Fibroblast of skin of left biceps (primary cell): ENCODE results near the gene UVRAG.

ENCODE experiments used
- DNase-seq, 2 experiments: peaks; one replicate each; pipeline ENCODE4 v3.0.0-alpha.2; 2013; ENCODE audit warnings: low read depth in 2 of 2

UVRAG gene

DNA sequence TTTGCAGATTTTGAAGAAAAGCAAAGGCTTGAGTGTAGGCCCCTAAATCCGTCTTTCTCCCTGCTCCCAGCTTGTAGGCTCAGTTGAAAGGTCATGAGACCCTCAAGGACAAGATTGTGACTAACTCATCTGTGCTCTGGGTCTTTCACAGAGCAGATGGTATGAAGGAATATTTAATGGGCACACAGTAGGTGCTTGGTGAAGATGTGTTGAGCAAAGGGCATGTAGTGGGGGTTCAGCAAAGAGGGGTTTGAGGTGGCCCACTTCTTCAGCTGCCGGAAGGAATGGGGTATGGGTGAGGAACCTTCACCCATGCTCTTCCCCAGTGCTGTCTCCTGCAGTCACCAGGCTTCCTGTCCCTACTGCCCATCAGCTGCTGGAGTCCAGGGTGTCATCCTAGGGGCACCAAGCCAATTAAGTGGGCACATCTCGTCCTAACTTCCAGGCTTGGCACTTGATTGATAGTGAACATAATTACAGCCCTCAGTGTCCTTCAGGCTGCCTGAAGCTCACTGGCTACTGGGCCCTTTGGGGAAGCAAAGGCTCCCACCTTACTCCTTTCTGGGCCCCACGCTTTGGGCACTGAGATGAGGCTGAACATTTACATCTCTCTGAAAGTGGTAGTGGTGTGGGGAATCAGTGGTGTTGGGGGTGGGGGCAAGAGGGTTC is 31.5 kb upstream of the UVRAG start:
- no peak for DNase-seq

DNA sequence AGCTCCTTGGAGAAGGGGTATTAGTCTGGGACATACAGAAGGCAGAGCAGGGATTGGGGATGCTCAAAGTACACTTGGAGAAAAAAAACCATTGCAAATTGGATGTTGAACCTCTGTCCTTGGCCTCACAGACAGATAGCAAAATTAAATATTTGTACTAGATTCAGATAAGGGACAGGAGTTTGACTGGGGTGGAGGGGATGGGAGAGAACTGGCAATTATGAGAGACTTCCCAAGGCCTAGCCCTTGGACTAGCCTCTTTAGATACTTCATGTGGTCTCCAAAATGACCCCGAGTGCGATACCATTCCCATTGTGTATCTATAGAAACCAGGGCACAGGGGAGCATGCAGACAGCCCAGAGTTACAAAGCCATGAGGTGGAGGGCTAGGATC is 30.9 kb upstream of the UVRAG start:
- no peak for DNase-seq

DNA sequence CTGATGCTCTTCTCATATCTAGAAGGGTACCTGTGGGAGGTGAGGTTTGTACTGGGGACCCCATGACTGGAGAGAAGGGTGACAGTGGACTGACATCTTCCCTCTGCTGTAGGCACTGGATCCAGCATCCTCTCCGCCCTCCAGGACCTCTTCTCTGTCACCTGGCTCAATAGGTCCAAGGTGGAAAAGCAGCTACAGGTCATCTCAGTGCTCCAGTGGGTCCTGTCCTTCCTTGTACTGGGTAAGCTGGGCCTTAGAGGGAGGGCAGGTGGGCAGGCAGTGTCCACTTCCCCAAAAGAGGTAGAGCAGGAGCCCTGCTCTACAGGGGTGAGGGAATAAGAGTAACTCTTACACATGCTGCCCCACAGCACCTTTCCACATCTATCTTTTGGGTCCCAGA is 30.5 kb upstream of the UVRAG start:
- no peak for DNase-seq

DNA sequence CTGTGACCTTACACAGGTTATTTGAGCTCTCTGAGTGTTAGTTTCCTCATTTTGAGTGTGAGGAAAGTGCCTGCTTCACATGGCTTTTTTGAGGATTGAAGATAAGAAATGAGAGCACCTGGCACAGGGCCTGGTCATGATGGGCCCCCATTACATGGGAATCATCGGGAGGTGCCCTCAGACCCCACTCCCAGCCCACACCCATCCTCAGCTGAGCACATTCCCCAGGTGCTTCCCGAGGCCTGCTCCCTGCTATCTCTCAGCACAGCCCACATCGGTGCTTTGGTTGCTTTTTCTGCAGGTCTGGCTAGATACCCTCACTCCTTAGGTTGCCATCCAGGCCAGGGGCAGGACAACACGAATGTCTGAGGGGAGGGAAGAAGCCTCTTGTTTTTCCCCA is 29.8 kb upstream of the UVRAG start:
- DNase-seq, result no peak

DNA sequence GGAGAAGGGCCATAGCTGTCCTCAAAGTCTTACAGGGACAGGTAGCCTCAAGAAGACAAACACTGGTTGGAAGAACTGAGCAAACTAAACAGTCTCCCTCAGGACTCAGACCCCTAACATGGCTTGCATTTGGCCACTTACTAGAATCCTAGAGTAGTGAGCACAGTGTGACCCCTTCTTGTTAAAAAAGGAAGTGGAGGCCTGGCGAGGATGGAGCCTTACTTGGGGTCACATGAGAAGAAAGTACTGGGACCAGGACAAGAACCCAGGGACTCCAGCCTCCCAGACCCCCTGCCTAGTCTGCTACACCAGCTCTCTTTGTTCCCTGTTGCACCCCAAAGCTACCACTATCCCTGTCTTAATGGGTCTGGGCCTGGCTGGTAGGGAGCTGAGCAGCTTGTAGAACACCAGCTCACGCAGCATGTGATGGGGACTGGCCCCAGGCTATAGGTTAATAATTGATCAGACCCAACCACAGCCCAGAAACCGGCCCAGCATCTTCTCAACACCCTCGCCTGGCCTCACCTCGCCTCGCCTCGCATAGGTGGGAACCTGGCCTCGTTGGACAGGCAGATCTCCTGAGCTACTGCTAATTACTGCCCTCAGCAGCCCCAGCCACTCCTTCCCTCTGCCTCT is 28.8 kb upstream of the UVRAG start:
- DNase-seq, result no peak

DNA sequence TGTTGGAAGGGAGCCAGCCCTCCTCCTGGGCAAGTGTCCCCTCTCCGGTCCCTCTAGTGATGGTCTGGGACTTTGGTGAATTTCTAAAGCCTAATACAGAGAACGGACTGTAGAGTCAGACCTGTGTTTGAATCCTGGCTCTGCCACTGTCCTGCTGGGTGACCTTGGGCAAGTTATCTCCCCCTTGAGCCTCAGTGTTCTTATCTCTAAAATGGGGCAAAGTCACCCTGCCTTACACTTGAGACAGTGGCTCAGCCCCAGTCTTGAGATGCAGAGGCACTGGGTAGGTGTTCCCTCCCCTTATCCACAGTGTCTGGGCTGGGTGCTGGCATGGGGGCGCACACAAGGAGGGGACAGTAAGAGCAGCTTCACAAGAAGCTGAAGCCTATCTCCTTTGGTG is 25.5 kb upstream of the UVRAG start:
- DNase-seq, result no peak

DNA sequence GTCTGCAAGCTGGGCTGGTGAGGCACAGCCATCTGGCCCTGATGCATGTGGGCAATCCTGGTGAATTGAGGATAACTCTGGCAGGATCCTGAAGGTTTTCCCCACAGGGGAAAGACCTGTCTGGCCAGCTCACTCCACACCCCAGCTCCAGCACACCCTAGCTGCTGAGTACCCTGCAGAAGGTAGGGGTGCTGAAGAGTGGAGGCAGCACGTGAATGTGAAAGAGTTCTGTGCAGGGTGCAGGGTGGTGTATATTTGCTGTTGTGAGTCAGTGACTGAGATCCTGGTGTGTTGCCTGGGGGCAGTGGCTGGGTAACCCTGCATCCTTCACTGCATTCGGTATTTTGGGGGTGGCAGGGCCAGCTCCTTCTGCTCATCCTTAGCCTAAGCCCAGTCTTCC is 24.0 kb upstream of the UVRAG start:
- no peak for DNase-seq

DNA sequence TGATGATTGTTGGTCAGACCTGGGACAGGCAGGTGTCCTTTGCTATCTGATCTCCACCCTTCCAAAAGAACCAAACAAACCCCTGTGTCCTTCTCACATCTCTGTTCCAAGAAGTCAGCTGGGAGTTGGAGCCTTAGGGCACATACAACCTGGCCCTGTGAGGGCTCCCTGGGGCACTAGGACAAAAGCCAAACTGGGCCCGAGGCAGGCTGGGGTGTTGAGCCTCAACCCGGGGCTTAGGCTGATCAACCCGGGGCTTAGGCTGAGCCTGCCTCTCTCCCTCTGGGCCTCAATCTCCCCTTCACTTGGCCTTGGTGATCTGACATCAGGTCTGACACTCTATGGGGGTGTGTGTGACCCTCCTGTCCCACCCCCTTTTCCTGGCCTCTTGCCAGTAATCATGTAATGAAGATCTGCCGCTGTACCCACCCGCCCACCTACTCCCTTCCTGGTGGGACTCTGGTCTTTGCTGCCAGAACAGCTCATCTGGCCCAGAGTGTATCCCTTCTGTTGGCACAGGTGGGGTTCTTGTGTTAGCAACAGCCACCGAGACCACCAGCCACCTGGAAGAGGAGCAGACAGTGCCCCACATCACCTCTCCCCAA is 22.8 kb upstream of the UVRAG start:
- no peak for DNase-seq

DNA sequence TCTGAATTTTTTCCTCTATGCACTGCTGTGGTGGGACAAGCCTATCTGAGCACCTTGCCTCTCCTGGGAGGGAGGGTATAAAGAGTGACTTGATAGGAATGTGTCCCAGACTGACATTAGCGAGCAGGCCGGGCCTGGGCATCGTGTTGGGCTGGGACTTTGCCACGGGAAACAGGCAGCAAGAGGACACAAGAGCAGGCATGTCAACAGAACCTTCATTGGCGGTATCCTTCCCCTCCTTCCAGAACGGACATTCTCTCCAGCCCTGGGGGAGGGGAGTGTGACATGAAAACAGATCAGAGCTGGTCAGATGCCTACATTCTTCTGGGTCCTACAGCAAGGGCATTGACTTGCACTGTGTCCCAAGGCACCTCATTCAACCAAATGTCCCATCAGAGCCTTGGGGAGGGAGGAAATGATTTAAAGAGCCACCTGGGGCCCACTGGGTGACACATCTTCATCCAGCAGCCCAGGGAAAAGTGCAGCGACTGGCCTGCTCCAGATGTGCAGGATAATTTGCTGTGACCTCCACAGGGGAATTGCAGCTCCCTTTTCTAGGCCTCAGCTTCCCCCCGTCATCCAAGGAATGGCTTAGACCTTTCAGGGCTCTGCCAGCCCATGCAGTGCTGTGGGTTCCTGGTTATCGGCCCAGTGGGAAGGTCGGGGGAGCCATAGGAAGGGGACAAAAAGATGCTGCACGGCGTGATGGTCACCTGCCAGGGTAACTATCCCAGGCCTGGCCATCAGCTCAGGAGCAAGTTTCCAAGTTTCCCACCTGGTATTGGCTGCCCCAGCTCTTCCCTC is 21.8 kb upstream of the UVRAG start:
- DNase-seq, result no peak

DNA sequence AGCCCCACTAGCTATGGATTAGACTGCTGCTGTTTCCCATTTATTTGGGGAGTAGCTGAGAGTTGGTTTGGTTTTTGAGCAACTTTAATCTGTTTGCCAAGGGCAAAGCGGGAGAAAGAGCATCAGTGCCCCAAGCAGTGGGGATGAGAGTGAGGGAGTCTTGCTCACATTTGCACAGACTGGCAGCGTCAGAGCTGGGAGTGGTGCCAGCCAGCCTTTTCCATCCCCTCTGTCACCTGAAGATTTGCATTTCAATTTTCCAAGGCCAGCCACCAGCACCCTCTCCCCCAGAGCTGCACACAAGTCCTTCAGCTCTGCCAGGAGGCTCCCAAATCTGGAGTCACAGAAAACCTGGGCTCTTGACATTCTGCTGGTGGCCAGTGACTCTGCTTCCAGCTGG is 21.0 kb upstream of the UVRAG start:
- DNase-seq, result no peak

DNA sequence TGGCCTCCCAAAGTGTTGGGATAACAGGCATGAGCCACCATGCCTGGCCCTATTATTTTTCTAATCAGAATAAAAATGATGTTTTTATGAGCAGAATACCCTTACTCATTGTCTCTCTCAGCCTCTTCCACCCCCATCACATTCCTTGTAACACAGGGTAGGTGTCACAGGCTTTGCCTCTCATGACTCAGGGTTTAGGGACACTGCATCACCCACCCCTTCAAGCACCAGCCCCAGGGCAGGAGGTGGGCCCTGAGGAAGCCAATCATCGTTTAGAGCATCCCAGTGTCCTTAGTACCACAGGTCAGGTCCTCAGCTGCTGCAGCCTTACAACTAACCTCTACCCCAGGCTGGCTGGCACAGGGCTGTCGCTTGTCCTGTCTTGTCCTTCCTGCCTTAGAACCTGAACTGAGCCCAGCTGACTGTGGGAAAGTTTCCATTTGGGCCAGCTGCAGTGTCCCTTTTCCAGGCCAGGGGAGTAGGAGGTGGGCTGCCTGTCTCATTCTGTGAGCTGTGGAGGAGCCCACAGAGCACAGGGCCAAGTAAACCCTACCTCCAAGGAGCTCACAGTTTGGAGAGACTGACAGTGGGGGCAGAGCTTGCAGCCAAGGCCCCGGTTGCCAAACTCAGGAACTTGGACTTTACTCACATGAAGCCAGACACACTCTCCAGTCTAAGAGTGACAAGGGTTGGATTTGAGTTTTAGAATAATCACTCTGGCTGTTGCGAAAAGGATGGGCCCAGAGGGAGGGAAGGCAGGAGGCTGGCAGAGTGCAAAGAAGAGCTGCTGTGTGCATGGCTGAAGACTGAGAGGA is 19.5 kb upstream of the UVRAG start:
- DNase-seq, result no peak

DNA sequence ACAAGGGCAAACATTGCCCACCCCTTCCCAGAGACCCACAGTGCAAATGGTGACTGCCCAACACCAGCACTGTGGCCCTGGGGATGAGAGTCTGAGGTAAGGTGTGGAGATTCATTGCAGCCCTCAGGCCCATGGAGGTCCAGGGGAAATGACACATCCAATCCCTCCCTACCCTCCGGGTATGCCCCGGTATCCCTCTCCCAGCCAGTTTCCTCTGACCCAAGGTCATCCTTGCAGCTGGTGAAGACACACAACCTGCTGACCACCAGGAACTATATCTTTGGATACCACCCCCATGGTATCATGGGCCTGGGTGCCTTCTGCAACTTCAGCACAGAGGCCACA is 18.9 kb upstream of the UVRAG start:
- no peak for DNase-seq

DNA sequence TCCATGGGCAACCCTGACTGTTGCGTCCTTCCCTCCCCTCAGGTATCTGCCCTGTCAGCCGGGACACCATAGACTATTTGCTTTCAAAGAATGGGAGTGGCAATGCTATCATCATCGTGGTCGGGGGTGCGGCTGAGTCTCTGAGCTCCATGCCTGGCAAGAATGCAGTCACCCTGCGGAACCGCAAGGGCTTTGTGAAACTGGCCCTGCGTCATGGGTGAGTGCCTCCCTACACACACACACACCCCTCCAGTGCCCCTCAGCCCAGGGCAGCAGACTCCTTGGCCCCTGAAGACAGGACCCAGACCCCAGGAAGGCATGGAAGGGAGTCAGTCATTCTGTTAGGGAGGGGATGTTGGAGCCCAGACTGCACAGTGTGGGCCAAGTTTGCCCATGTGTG is 17.9 kb upstream of the UVRAG start:
- DNase-seq, result no peak

DNA sequence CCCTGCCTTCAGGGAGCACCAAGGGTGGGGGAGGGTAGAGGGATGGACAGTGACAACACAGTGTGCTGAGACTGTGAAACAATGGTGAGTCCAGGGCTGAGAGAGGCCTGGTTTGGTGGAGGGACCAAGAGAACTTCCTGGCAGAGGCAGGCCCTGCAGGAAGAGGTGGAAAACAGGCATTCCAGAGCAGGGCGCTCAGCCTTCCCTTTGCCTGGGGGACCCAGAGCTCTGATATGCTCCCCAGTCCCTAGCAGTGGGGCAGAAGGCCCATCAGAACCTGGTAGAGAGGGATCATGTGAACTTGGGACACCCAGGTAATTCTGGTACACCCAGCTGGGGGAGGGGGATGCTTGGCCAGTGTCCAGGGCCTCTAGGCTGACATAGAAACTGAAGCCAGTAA is 17.2 kb upstream of the UVRAG start:
- no peak for DNase-seq

DNA sequence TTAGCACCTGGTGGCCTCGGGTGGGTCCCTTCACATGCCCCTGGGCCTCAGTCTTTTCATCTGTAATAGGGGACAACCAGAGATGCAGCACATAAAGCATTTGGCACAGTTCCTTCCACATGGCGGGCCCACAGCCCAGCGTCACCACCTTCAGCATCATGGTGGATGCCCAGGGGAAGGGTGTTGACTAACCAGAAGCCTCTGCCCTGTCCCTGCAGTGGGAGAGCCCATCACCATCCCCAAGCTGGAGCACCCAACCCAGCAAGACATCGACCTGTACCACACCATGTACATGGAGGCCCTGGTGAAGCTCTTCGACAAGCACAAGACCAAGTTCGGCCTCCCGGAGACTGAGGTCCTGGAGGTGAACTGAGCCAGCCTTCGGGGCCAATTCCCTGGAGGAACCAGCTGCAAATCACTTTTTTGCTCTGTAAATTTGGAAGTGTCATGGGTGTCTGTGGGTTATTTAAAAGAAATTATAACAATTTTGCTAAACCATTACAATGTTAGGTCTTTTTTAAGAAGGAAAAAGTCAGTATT is 14.8 kb upstream of the UVRAG start:
- DNase-seq, result no peak

DNA sequence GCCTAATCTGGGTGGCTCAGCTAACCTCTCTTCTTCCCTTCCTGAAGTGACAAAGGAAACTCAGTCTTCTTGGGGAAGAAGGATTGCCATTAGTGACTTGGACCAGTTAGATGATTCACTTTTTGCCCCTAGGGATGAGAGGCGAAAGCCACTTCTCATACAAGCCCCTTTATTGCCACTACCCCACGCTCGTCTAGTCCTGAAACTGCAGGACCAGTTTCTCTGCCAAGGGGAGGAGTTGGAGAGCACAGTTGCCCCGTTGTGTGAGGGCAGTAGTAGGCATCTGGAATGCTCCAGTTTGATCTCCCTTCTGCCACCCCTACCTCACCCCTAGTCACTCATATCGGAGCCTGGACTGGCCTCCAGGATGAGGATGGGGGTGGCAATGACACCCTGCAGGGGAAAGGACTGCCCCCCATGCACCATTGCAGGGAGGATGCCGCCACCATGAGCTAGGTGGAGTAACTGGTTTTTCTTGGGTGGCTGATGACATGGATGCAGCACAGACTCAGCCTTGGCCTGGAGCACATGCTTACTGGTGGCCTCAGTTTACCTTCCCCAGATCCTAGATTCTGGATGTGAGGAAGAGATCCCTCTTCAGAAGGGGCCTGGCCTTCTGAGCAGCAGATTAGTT is 14.2 kb upstream of the UVRAG start:
- no peak for DNase-seq

DNA sequence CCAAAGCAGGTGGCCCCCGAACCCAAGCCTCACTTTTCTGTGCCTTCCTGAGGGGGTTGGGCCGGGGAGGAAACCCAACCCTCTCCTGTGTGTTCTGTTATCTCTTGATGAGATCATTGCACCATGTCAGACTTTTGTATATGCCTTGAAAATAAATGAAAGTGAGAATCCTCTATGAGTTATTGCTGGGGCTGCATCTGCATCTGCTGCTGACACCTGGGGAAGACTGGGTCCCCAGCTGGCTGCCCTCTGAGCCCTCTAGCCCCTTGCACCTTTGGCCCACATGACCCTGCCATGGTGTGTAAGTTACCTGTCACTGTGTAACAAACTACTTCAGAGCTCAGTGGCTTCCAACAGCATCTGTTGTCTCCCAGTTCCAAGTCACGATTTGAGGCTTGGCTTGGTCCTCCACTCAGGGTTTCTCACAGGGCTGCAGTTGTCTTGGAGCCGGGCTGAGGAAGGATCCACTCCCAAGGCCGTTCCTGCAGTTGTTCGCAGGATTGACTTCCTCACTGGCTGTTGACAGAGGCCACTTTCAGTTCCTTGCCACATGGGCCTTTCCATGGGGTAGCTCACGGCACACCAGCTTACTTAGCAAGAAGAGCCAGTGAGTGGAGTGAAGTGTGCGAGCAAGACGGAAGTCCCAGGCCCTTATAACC is 13.5 kb upstream of the UVRAG start:
- DNase-seq, result no peak

DNA sequence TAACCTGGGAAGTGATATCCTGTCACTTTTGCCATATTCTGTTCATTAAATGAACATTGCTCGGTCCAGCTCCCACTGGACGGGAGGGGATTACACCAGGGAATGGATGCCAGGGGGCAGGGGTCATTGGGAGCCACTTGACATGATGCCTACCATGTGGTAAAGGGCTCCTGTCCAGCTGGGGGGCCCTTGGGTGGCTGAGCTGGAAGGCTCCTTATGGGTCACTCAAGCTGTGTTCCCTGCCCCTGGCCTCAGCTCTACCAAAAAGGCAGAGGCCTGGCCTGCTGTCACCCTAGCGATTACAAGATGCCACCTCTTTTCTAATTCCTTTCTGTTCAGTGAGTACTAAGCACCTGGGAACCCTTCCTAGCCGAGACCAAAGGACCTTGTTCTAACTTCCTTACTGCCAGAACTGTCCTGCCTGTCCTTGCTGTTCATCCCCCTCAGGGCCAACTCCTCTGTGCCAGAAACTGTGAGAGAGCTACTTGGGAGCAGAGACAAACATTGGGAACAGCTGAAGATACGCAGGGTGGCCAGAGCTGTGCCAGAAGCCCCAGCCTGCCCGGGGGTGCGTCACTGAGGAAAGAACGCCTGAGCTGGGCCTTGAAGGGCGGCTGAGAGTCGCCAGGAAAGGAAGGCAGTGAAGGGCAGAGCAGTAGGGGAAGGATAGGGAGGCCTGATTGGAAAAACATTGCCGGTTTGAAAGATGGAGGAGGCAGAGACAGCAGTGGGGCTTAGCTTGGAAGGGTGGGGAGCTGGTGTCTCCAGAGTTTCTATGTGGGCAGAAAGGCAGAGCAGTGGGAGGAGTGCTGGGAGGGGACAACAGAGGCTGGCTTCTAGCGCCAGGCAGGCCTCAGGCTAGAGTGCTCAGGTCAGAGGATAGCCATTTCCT is 12.7 kb upstream of the UVRAG start:
- no peak for DNase-seq

DNA sequence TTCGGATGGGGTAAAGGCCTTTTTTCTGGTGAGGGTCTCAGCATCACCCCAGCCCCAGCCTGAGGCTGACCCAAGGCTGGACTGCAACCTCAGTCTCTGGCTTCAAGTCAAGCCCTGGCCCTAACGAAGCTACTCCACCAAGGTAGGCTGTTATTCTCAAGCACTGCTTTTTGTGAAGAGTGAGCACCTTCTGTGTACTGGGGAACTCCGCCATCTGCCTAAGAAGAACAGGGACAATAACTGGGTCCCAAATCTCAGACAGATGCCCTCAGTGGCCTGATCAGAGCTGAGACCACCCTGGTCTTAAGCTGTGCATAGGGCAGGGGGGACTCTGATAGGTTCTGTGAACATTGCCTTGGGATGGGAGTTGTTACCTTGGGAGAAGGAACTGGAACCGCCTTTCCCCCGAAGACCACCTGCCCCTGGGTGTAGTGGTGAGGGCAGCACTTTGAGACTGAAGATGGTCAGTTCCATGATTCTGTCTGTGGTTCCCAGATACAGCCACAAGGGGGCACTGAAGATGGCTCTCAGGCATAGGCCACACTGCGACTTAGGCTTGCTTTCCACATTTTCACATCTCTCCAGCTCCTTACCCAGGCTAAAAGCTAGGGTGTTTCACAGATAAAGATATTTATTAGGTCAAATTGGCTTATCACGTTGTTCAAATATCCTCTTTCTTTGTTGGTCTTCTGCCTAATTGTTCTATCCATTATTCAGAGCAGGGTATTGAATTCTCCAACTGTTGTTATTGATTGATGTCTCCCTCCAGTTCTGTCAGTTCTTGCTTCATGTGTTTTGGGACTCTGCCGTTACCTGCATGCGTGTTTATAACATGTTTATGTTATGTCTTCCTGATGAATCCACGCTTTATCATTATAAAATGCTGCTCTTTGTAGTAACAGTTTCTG is 11.8 kb upstream of the UVRAG start:
- no peak for DNase-seq
